Bronchial epithelial cell (primary cell): ENCODE data around the gene GRIP2. TPM values are rescaled to one million over a fixed set of nuclear protein-coding genes. Genes with fewer than 3 reads are reported as not detected.

Experiments used
- DNase-seq: peaks from one replicate; pipeline ENCODE4 v3.0.0-alpha.2; 2010; ENCODE audit warnings: low read depth
- FAIRE-seq: peaks from 2 replicates; lab custom pipeline; 2011; peaks lifted over from hg19 to GRCh38; lab: Jason Lieb, UNC
- H3K27me3 ChIP-seq: 2 replicates; pipeline ENCODE4 v1.5.1; 2011; ENCODE audit warnings: low read length; ENCODE audit not compliant: control insufficient read depth, insufficient read depth
- H3K36me3 ChIP-seq: 2 replicates; pipeline ENCODE4 v1.5.1; 2011; ENCODE audit warnings: low read length; ENCODE audit not compliant: control insufficient read depth, insufficient read depth
- H3K4me3 ChIP-seq: 2 replicates; pipeline ENCODE4 v1.5.1; 2011; ENCODE audit warnings: mild to moderate bottlenecking, low read depth, low read length, control low read depth
- CTCF ChIP-seq: IDR thresholded peaks from 2 replicates; pipeline ENCODE4 v1.5.1; 2011; ENCODE audit warnings: mild to moderate bottlenecking, moderate library complexity, low read length, control low read depth, inconsistent platforms; ENCODE audit not compliant: insufficient read depth, severe bottlenecking
- total RNA-seq: library from RNA; depleted of rRNA; stranded (reverse); fragments of >200 nt; gene quantifications from 2 replicates; pipeline ENCODE4 v1.2.1, GENCODE V29; 2014

Gene GRIP2
- total RNA-seq: under 0.01 TPM in 2 replicates

GRCh38 chr3:14539742-14540491 is at the start of gene GRIP2:
GRIP2 (minus strand) TSS chr3:14540342; CDS start chr3:14540308, 34 bp downstream.
- FAIRE-seq: no peak
- H3K4me3 ChIP-seq: no peak within 1 kb of the TSS
- no peak for DNase-seq

GRCh38 chr3:14588425-14589112 is 48.4 kb upstream of the GRIP2 start:
- FAIRE-seq (no peak), DNase-seq (no peak)
- Histone ChIP-seq H3K4me3 (no peak overlapping the region), H3K27me3 (peaks cover 4% of the 10 kb centered on the region), H3K36me3 (no peaks in the 10 kb centered on the region)
- no peak for TF ChIP-seq CTCF

More at GRCh38 chr3:14539742-14540491, at the start of gene GRIP2:
- no peak for TF ChIP-seq CTCF
- Histone ChIP-seq H3K27me3 (peaks cover 7% of the 10 kb centered on the region), H3K36me3 (no peaks in the 10 kb centered on the region)

- DNase-seq (peak; percentile 77), FAIRE-seq (peak; percentile 43)
- Histone ChIP-seq H3K27me3 (peaks cover 5% of the 10 kb centered on the region), H3K36me3 (no peaks in the 10 kb centered on the region), H3K4me3 (no peak overlapping the region)
- no peak for TF ChIP-seq CTCF
These were observed 47.7 kb upstream of the GRIP2 start for GRCh38 chr3:14587740-14588360.

- peaks cover 9% of the 10 kb centered on the region for H3K27me3 ChIP-seq
- no peak for TF ChIP-seq CTCF
- FAIRE-seq: no peak
These were observed 46.5 kb upstream of the GRIP2 start for GRCh38 chr3:14586611-14587010.

GRCh38 chr3:14583548-14584091 is 43.5 kb upstream of the GRIP2 start:
- DNase-seq (no peak), FAIRE-seq (no peak)
- peaks cover 9% of the 10 kb centered on the region for H3K27me3 ChIP-seq

More at GRCh38 chr3:14586611-14587010, 46.5 kb upstream of the GRIP2 start:
- H3K4me3 ChIP-seq: no peak overlapping the region
- DNase-seq: no peak
- H3K36me3 ChIP-seq: no peaks in the 10 kb centered on the region

More at GRCh38 chr3:14583548-14584091, 43.5 kb upstream of the GRIP2 start:
- no peak for TF ChIP-seq CTCF
- Histone ChIP-seq H3K36me3 (no peaks in the 10 kb centered on the region), H3K4me3 (no peak overlapping the region)
